ENCODE measurements around the gene G0S2.
"Not testable (repeated sequence)": the region's sequence is repeated elsewhere in the genome, so short reads cannot be mapped to it uniquely, and the experiment has no call there.

The G0S2 gene

GRCh38 chr1:209675565-209676154, 448 bp downstream of the G0S2 start:
- no peak for DNase-seq (ENCODE audit: low read depth in 2 of 2, low spot score in 1 of 2)

GRCh38 chr1:209678981-209679539, 3.8 kb downstream of the G0S2 start:
- no peak for DNase-seq (ENCODE audit: low read depth in 2 of 2, low spot score in 1 of 2)

- no peak for DNase-seq (ENCODE audit: low read depth in 2 of 2, low spot score in 1 of 2)
Observed at GRCh38 chr1:209685821-209686220, 10.6 kb downstream of the G0S2 start.

DNA sequence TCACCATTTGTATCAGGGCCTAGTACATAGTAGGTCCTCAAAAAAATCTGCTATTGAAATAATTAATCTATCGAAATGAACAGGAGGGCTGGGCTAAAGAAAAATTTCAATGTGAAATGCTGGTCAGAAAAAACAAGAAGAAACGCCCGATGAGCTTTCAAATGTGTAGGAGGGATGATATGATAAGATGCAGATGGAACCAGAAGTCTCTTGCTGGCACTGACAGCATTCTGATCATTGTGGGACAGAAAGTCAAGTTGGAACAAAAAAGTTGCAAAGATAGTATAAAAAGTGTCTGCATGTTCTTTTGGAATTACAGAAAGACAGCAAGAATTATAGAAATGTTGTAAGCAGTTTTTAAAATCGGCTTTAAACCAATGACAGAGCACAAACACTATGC, 11.1 kb downstream of the G0S2 start:
- no peak for DNase-seq (ENCODE audit: low read depth in 2 of 2, low spot score in 1 of 2)

DNA sequence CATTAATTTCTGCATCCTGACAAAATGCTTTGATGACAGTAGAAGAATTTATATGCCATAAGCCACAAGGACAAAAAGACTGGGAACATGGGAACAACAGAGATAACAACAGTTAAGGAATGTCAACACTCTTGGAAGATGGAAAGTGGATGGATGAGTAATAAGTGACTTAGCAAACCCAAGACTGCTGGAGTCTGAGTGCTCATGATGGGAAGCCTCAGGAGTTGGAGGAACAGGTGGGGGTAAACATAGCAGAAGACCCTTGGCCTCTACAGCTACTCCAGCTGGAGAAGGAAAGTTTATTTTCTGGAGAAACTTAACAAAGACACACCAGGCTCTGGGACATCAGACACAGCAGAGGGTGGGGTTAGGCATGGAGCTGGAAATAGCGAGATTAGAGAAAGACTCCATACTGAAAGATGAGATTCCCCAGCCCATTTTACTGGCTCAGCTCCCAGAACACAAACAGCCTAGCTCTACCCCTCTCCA, 13.6 kb downstream of the G0S2 start:
- no peak for DNase-seq (ENCODE audit: low read depth in 2 of 2, low spot score in 1 of 2)

GRCh38 chr1:209689477-209689876, 14.3 kb downstream of the G0S2 start:
- DNase-seq (ENCODE audit: low read depth in 2 of 2, low spot score in 1 of 2): no peak

DNA sequence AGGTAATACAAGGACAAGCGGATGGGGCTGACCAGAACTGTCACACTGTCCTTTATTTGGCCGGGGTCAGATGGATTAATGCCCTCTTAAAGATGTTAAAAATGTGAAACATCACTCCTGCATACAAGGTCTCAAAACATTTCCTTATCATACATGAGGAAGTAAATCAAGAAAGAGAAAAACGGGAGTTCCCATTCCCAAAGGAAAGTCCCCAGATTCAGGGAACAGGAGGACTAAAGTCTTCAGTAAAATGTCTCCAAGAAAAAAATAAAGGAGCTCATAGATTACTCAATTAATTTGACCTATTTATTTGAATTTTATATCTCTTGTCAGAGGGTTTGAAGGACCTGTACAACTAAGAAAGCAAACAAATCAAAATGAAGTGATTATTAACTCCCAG, 16.0 kb downstream of the G0S2 start:
- DNase-seq (ENCODE audit: low read depth in 2 of 2, low spot score in 1 of 2): no peak

DNA sequence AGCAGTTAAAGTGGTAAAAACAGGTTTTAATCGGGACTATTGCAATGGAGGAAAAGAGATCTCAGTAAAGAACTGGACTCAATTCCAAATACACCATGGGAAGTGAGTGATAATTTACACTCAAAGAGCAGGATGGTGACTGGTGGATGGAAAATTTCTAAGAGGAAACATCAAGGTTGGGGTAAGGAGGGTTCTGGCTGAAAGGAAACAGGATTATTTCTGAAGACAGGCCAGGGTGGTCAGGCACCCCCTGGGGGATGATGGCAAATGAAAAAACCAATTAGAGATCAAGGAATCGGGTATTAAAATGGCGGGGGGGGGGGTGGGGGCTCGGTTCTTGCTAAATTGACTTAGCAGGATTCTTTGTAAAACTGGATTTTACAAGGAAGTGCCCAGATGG, 17.1 kb downstream of the G0S2 start:
- DNase-seq (ENCODE audit: low read depth in 2 of 2, low spot score in 1 of 2): no peak

GRCh38 chr1:209692745-209693504, 17.7 kb downstream of the G0S2 start:
- DNase-seq (ENCODE audit: low read depth in 2 of 2, low spot score in 1 of 2): peak; percentile 29 to 45

- DNase-seq (ENCODE audit: low read depth in 2 of 2, low spot score in 1 of 2): no peak
Observed at GRCh38 chr1:209696673-209697072, 21.5 kb downstream of the G0S2 start.

GRCh38 chr1:209697126-209697525, 21.9 kb downstream of the G0S2 start:
- no peak for DNase-seq (ENCODE audit: low read depth in 2 of 2, low spot score in 1 of 2)

- DNase-seq (ENCODE audit: low read depth in 2 of 2, low spot score in 1 of 2): not testable (repeated sequence)
Observed at GRCh38 chr1:209700686-209701085, 25.5 kb downstream of the G0S2 start.

GRCh38 chr1:209702832-209703231, 27.6 kb downstream of the G0S2 start:
- no peak for DNase-seq (ENCODE audit: low read depth in 2 of 2, low spot score in 1 of 2)

- no peak for DNase-seq (ENCODE audit: low read depth in 2 of 2, low spot score in 1 of 2)
Observed at GRCh38 chr1:209703834-209704504, 28.8 kb downstream of the G0S2 start.

GRCh38 chr1:209704584-209704983, 29.4 kb downstream of the G0S2 start, which contains the start of gene HSD11B1:
Gene HSD11B1 (plus strand): TSS chr1:209704846. CDS start chr1:209704943, 97 bp downstream.
- DNase-seq (ENCODE audit: low read depth in 2 of 2, low spot score in 1 of 2): no peak

DNA sequence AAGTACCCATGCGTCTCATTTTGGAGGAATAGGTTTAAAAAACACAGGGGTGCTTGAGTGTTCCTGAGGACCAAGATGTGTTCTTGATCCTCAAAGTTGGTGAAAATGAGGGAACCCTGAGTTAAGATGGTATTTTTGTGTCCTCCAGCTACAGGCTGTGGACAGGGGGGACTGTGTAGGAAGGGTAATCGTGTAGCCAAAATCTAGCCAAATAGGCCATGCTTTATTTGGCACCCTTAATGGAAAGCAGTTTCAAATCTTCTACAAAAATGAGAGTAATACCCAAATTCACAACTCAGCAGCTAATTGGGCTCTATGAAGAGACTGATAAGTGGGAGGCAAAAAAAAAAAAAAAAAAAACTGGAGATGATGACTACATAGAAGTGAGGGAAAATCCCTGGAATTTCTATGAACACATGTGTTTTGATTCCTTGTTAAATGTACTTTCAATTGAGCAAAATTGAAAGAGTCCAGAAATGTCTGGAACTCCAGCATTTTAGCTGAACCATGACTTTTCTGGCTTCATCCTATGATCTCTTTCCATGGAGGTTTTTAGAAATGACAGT, 29.9 kb downstream of the G0S2 start:
- no peak for DNase-seq (ENCODE audit: low read depth in 2 of 2, low spot score in 1 of 2)

- DNase-seq (ENCODE audit: low read depth in 2 of 2, low spot score in 1 of 2): no peak
Observed at GRCh38 chr1:209706622-209707021, 31.4 kb downstream of the G0S2 start.

GRCh38 chr1:209707308-209707707, 32.1 kb downstream of the G0S2 start:
- no peak for DNase-seq (ENCODE audit: low read depth in 2 of 2, low spot score in 1 of 2)

- no peak for DNase-seq (ENCODE audit: low read depth in 2 of 2, low spot score in 1 of 2)
Observed at GRCh38 chr1:209708297-209708696, 33.1 kb downstream of the G0S2 start.

DNA sequence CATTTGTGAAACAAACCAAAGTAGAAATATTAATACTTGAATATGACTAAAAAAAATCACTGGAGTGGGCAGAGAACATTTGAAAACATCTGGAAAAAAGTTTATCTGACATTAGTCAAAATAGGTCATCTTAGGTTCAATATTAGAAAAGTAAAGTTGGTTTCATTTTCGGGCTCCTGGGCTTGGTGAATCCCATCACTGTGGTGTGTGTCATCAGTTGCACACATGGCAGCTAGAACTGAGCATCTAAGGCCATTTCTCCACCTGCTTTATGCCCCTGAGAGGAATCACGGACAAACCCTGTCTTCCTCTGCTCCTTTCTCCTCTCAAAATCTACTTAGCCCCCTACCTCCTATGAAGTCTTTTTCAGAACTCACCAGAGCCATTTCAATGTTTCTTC, 34.9 kb downstream of the G0S2 start:
- DNase-seq (ENCODE audit: low read depth in 2 of 2, low spot score in 1 of 2): no peak

GRCh38 chr1:209710847-209711246, 35.6 kb downstream of the G0S2 start:
- DNase-seq (ENCODE audit: low read depth in 2 of 2, low spot score in 1 of 2): no peak

Data from stimulated activated CD8-positive, alpha-beta memory T cell treated with anti-CD3 and anti-CD28 coated beads, Interleukin-4, amount 100 ng/mL, for 1 hour (primary cell).